Fibroblast of peridontal ligament (primary cell): ENCODE results near the gene FAM135A.
"Not testable (repeated sequence)": the region's sequence is repeated elsewhere in the genome, so short reads cannot be mapped to it uniquely, and the experiment has no call there.

ENCODE experiments used
- DNase-seq: peaks from one replicate; pipeline ENCODE4 v3.0.0-alpha.2; 2010; ENCODE audit errors: extremely low read depth

Gene FAM135A

GRCh38 chr6:70547313-70547712 is 134.0 kb downstream of the FAM135A start:
- DNase-seq: peak; percentile 62

- no peak for DNase-seq
Measured at GRCh38 chr6:70547905-70548304, 134.6 kb downstream of the FAM135A start.

- DNase-seq: no peak
Measured at GRCh38 chr6:70549327-70549726, 136.0 kb downstream of the FAM135A start.

- DNase-seq: no peak
Measured at GRCh38 chr6:70551566-70551965, 138.3 kb downstream of the FAM135A start.

- DNase-seq: not testable (repeated sequence)
Measured at GRCh38 chr6:70552286-70552940, 139.1 kb downstream of the FAM135A start.

- no peak for DNase-seq
Measured at GRCh38 chr6:70552974-70553373, 139.7 kb downstream of the FAM135A start.

GRCh38 chr6:70557998-70558397 is 144.7 kb downstream of the FAM135A start:
- no peak for DNase-seq

- DNase-seq: not testable (repeated sequence)
Measured at GRCh38 chr6:70562401-70562800, 149.1 kb downstream of the FAM135A start.

- peak; percentile 72 for DNase-seq
Measured at GRCh38 chr6:70563530-70563929, 150.2 kb downstream of the FAM135A start.

- peak; percentile 80 for DNase-seq
Measured at GRCh38 chr6:70566751-70567382, 153.6 kb downstream of the FAM135A start, which contains the start of gene SDHAF4. Gene SDHAF4, plus strand, starts transcription at chr6:70566930. Its CDS starts 11 bp downstream, at chr6:70566941.

GRCh38 chr6:70574643-70575042 is 161.3 kb downstream of the FAM135A start:
- DNase-seq: no peak

- DNase-seq: no peak
Measured at GRCh38 chr6:70575899-70576495, 162.7 kb downstream of the FAM135A start.

GRCh38 chr6:70586114-70586513 is 172.8 kb downstream of the FAM135A start:
- DNase-seq: no peak

- no peak for DNase-seq
Measured at GRCh38 chr6:70590400-70590799, 177.1 kb downstream of the FAM135A start.

- no peak for DNase-seq
Measured at GRCh38 chr6:70592391-70593117, 179.2 kb downstream of the FAM135A start.

- DNase-seq: no peak
Measured at GRCh38 chr6:70593118-70593486, 179.8 kb downstream of the FAM135A start.

- DNase-seq: no peak
Measured at GRCh38 chr6:70599187-70599586, 185.9 kb downstream of the FAM135A start.

- no peak for DNase-seq
Measured at GRCh38 chr6:70601014-70601413, 187.7 kb downstream of the FAM135A start.

GRCh38 chr6:70604254-70604653 is 190.9 kb downstream of the FAM135A start:
- no peak for DNase-seq

- not testable (repeated sequence) for DNase-seq
Measured at GRCh38 chr6:70607371-70607770, 194.1 kb downstream of the FAM135A start.

GRCh38 chr6:70609181-70609580 is 195.9 kb downstream of the FAM135A start:
- not testable (repeated sequence) for DNase-seq
